ENCODE results near the gene DIS3L2.

DNA sequence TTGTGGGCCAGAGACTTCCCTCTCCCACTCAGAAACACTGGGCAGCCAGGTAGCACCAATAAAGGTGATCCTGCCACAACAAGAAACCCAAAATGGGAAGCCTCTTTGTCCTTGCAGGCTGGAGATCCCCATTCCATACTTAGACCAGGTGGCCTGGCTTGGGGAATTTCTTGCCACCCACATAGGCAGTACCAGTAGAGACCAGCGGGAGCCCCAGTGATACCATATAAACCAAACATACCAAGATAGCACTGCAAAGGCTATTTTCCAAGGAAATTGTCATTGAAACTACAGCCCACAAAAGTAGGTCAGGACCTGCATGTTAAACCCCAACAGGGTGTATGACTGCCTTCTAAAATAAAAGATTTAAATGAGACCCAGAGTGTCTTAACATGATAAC, 171.6 kb downstream of the DIS3L2 start:
- no peak for TF ChIP-seq POLR2AphosphoS5 (IDR thresholded peaks at IDR 0.05; ENCODE audit: low read depth, low read length)
- TF ChIP-seq POLR2A (IDR thresholded peaks at IDR 0.05; ENCODE audit: low read depth, low read length), result no peak
- no peak for TF ChIP-seq TAF1 (IDR thresholded peaks at IDR 0.05; ENCODE audit: borderline replicate concordance, low read depth, low read length)

All from GM12892 (cell line).